Amniotic epithelial cell (primary cell): ENCODE results near the gene GOLGA2.
A peak's percentile ranks its signal among the peaks of the same experiment; 100 is the strongest.
"Not testable (repeated sequence)": the region's sequence is repeated elsewhere in the genome, so short reads cannot be mapped to it uniquely, and the experiment has no call there.

Experiments used
- DNase-seq: peaks from one replicate; pipeline ENCODE4 v3.0.0-alpha.2; 2010; ENCODE audit warnings: low read depth

GOLGA2 gene

DNA sequence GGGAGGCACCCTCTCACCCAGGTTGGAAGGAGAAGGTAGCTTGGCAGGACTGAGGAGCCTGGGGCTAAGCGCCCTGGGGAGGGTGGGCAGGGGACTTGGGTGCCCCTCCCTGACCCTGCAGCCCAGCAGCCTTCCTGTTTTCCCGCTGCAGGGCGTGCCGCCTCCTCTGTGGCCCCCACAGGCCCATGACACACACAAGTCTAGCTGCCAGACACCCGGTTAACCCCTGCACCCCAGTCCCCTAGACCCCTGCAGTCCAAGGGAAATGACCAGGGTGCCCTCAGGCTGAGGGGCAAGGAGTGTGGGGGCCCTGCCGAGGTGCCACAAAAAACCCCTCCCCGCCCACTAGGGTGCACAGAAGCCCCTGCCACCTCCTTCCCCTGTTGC lies 33.0 kb downstream of the GOLGA2 start:
- DNase-seq = no peak

- DNase-seq = no peak
Measured at GRCh38 chr9:128242124-128242523, 33.7 kb downstream of the GOLGA2 start.

GRCh38 chr9:128233817-128234406 lies 41.9 kb downstream of the GOLGA2 start:
- DNase-seq = no peak

DNA sequence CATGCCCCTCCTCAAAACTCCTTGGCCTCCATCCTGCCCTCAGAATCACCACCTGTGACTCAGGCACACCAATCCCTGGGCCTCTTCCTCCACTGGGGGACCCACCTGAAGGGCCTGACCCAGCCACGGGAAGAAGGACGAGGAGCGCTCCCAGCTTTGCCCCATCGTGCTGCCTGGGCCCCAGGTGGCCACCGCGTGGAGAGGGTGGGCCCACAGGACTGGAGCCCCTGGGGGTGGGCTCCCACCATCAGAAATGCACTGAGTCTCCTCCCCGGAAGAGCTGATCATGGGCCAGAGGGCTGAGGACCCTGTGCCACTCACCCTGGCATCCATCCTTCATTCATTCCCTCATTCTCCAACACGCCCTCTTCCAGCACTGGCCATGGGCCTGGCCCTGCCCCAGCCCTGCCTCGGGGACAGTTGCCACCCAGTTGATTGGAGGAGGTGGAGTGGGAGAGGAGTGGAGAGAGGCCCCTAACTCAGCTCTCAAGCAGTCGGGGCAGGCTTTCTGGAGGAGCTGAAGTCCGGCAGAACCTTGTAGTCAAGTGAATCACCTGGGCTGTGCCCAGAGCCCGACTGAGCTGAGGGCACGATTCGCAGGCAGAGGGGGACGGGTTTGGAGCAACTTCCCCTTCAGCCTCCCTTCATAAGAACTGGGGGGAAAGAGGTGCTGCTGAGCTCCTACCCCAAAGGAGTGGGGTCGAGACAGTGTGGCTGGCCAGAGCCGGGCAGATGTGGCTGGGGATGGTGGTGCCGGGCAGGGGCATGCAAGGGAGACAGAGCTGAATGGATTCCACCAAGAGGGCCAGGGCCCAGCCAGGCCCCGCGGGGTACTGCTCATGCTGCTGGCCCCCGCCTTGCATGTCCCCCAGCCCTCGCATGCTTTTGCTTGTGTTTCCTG lies 43.0 kb downstream of the GOLGA2 start:
- no peak for DNase-seq

- no peak for DNase-seq
Measured at GRCh38 chr9:128231638-128232527, 43.9 kb downstream of the GOLGA2 start.

DNA sequence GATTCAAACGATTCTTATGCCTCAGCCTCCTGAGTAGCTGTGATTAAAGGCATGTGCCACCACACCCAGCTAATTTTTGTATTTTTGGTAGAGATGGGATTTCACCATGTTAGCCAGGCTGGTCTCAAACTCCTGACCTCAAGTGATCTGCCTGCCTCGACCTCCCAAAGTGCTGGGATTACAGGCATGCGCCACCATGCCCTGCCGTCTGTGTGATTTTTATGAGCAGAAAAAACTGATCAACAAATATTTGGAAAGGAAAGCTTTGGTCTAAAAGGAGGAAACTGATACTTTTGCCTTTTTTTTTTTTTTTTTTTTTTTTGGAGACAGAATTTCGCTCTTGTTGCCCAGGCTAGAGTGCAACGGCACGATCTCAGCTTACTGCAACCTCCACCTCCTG lies 44.9 kb downstream of the GOLGA2 start:
- not testable (repeated sequence) for DNase-seq

DNA sequence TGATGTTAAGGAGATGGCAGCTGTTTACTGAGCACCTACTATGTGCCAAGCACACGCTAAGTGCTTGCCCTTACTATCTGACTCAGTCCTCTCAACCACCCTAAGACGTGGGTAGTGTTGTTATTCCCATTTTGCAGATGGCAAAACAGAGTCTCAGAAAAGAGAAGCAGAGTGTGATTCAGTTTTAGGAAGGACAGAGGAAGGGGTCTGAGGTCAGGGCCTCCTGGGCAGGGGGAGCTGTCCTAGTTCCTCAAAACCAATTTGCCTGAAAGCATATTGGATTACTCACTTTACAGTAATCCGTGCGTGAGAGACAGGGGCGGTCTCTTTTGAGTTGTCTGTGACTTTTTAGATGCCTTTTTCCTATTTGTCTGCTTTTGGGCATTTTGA lies 49.4 kb downstream of the GOLGA2 start:
- no peak for DNase-seq

- no peak for DNase-seq
Measured at GRCh38 chr9:128225770-128226411, 49.9 kb downstream of the GOLGA2 start.

DNA sequence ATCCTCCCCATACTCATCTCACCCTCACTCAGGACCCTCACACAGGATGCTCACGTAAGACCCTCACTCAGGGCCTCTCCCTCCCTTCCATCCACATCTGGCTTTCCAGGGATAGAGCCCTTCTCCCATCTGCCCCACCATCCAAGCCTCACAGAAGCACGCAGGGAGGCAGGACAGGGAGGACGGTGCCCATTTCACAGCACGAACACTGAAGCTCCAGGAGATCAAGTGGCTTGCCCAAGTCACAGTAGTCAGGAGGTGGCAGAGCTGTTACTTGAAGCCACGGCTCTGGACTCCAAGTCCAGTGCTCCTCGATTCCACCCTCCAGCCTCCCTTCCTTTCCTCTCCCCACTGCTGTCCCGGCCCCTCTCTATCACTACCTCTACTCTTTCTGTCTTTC lies 50.9 kb downstream of the GOLGA2 start:
- no peak for DNase-seq

- DNase-seq = no peak
Measured at GRCh38 chr9:128222880-128223670, 52.7 kb downstream of the GOLGA2 start.

- no peak for DNase-seq
Measured at GRCh38 chr9:128222026-128222425, 53.8 kb downstream of the GOLGA2 start.

- no peak for DNase-seq
Measured at GRCh38 chr9:128219831-128220230, 56.0 kb downstream of the GOLGA2 start.

DNA sequence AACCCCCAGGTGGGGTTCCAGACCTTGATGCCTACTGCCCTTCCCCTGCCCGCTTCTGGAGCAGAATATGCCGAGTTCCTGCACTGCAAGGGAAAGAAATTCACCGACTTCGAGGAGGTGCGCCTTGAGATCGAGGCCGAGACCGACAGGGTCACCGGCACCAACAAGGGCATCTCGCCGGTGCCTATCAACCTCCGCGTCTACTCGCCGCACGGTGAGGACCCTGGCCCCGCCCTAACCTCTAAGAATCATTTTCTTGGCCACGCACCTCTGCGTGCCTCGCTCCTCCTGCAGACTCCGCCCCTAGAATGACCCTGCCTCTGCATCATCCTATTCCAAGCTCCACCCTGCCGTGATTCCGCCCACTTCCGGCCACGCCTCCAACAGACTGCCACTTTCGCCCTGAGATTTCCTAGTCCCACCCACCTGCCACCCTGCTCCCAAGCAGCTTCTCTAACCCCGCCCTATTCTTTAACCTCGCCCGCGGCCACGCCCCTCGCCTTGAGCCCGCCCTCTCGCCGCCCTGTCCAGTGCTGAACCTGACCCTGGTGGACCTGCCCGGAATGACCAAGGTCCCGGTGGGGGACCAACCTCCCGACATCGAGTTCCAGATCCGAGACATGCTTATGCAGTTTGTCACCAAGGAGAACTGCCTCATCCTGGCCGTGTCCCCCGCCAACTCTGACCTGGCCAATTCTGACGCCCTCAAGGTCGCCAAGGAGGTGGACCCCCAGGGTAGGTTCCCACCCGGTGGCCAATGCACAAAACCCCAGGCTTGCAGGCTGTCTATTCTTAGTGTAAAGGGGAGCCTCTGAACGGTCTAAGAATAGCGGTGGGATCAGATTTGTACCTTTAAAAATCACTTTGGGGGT lies 57.1 kb downstream of the GOLGA2 start:
- DNase-seq = peak; percentile 95

DNA sequence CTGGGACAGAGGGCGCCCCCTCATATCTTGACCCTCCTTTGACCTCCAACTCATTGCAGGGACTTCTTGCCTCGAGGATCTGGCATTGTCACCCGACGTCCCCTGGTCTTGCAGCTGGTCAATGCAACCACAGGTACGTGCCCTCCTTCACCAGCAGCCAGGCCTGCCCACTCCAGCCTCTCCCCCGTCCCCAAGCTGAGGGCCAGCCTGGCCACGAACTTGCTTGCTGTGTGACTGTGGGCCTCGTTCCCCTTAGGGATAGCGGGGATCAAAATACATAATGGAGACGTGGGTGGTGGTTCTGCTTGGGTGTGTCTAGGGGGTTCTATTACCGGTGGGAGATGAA lies 57.7 kb downstream of the GOLGA2 start:
- no peak for DNase-seq

DNA sequence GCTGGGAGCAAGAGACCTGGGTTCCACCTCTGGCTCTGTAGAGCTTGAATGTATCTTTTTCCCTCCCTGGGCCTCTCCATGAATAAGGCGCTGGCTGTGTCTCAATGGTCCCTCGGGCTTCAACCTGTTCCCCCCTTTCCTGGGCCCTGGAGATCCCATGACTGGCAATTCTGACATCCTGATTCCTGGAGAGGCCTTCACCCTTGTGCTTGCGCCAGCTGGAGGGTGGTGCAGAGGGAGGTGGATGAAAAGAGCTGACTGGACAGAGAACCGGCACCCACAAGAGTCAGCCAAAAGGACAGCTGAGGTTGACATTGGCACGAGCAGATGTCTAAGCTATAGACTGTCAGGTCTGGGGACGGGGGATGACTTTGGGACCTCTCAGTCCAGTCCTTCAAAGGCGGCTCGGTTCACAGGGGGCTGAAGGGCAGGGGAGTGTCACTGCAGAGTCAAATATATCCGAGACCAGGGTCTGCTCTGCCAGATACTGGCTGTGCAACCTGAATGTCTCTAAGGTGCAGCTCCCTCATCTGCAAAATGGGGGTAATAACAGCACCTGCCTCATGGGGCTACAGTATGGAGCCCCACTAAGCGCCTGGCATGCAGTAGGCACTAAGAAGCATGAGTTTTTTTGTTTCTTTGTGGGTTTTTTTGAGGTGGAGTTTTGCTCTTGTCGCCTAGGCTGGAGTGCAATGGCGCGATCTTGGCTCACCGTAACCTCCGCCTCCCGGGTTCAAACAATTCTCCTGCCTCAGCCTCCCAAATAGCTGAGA lies 58.8 kb downstream of the GOLGA2 start:
- DNase-seq = peak; percentile 55

GRCh38 chr9:128215491-128216409 lies 60.1 kb downstream of the GOLGA2 start:
- DNase-seq = peak; percentile 93

- peak; percentile 15 for DNase-seq
Measured at GRCh38 chr9:128214571-128215490, 61.0 kb downstream of the GOLGA2 start.
